Daoy (cell line): ENCODE data around the gene GTSF1L. TPM values are rescaled to one million over a fixed set of nuclear protein-coding genes. Genes with fewer than 3 reads are reported as not detected.

Experiments
- total RNA-seq: library from RNA; depleted of rRNA; stranded (reverse); fragments of >200 nt; shearing (Covaris generic); gene quantifications from 2 replicates; pipeline ENCODE4 v1.2.3, GENCODE V29; 2014; rRNA removed

GTSF1L gene
- total RNA-seq, 1 experiment from 2014 or later, result not detected

Other genes starting within 250 kb of the GTSF1L start
- gene L3MBTL1, start 219.3 kb downstream of the GTSF1L start, total RNA-seq, result 4.8 and 8.3 TPM in 2 replicates
- gene SGK2, start 168.0 kb downstream of the GTSF1L start, total RNA-seq, result 0.06 TPM in 1 of 2 replicates, not detected in the other
- gene IFT52, start 136.1 kb downstream of the GTSF1L start, total RNA-seq, result 32.3 and 38.2 TPM in 2 replicates
- gene MYBL2, start 59.9 kb downstream of the GTSF1L start, total RNA-seq, result 30.0 and 48.8 TPM in 2 replicates
- 0.06 and 1.3 TPM in 2 replicates for gene TOX2, start 187.8 kb upstream of the GTSF1L start, total RNA-seq